Upper lobe of right lung (tissue), 1 donor: ENCODE data around the gene TSNAXIP1. TPM values are rescaled to one million over a fixed set of nuclear protein-coding genes. Genes with fewer than 3 reads are reported as not detected.

Experiments
- ATAC-seq: fragments of 200-7000 bp; cut with Tn5 transposase; one replicate; pipeline ENCODE4 v1.9.1; 2020; ENCODE audit warnings: mild to moderate bottlenecking, moderate library complexity
- DNase-seq: peaks from one replicate; pipeline ENCODE4 v3.0.0-alpha.2; 2020
- H3K27ac ChIP-seq: fragments of 200-600 bp; one replicate; pipeline ENCODE4 v1.8.0; 2022
- H3K27me3 ChIP-seq: fragments of 200-600 bp; one replicate; pipeline ENCODE4 v1.8.0; 2022; ENCODE audit warnings: mild to moderate bottlenecking
- H3K36me3 ChIP-seq: fragments of 200-600 bp; one replicate; pipeline ENCODE4 v1.8.0; 2022
- H3K4me1 ChIP-seq: fragments of 200-600 bp; one replicate; pipeline ENCODE4 v1.8.0; 2022
- H3K4me3 ChIP-seq: fragments of 200-600 bp; one replicate; pipeline ENCODE4 v1.8.0; 2022; ENCODE audit warnings: mild to moderate bottlenecking
- H3K9me3 ChIP-seq: fragments of 200-600 bp; one replicate; pipeline ENCODE4 v1.8.0; 2022
- CTCF ChIP-seq: fragments of 200-600 bp; IDR thresholded peaks from one replicate; pipeline ENCODE4 v1.8.0; 2022; ENCODE audit warnings: antibody characterized with exemption
- intact Hi-C: fragments of 100-400 bp; cut with DNase I; formaldehyde crosslinking; loops from one replicate; pipeline ENCODE4 v1.11.0; 2022
- total RNA-seq: library from RNA; stranded (reverse); fragmentation: NEBNext Ultra II Directional; extraction: Animal tissue kit (Norgen Biotek cat#: 25700); gene quantifications from one replicate; pipeline ENCODE4 v1.2.1, GENCODE V29; 2021
- donor health status: DM: no; HTN: yes; CAD: no; lungs with severe emphysema.

The TSNAXIP1 gene
- total RNA-seq, 1 donor from 2014 or later: 0.55 TPM

- intact Hi-C loops: no loop called here
- no peaks in the 10 kb centered on the region for H3K27me3 ChIP-seq
- H3K4me3 ChIP-seq: no peak overlapping the region
- no peaks in the 10 kb centered on the region for H3K36me3 ChIP-seq
- ATAC-seq (peak; percentile 20), DNase-seq (no peak)
- peaks cover 3% of the 10 kb centered on the region for H3K4me1 ChIP-seq
- no peaks in the 10 kb centered on the region for H3K9me3 ChIP-seq
- H3K27ac ChIP-seq: no peak overlapping the region
- TF ChIP-seq CTCF: no peak
Observed at GRCh38 chr16:67779256-67780014, 27.3 kb upstream of the TSNAXIP1 start.

GRCh38 chr16:67780847-67781564 is 25.7 kb upstream of the TSNAXIP1 start:
- Histone ChIP-seq H3K27me3 (no peaks in the 10 kb centered on the region), H3K9me3 (no peaks in the 10 kb centered on the region), H3K4me1 (no peaks in the 10 kb centered on the region), H3K36me3 (no peaks in the 10 kb centered on the region), H3K27ac (no peak overlapping the region), H3K4me3 (no peak overlapping the region)
- no peak for TF ChIP-seq CTCF
- DNase-seq: no peak
- intact Hi-C loops: no loop called here
- no peak for ATAC-seq

DNA sequence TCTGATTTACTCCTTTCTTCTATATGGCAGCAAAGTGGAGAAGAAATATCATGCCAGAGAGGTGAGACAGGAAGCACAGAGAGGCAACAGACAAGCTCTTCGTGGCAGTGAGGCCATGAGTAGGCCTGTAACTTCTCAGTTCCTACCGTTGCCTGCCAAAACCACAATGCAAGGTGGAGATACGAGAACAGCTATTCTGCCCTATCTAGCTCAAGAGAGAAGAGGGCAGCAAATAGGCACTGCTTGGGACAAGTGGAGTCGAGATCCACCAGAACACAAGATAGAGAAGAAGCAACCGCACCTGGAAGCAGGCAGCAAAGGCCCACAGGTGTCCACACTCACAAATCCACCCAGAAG is 25.1 kb upstream of the TSNAXIP1 start:
- ATAC-seq (no peak), DNase-seq (no peak)
- no peak overlapping the region for H3K27ac ChIP-seq
- H3K27me3 ChIP-seq: no peaks in the 10 kb centered on the region
- no peaks in the 10 kb centered on the region for H3K4me1 ChIP-seq
- no peaks in the 10 kb centered on the region for H3K9me3 ChIP-seq
- TF ChIP-seq CTCF: no peak
- intact Hi-C loops: no loop called here
- H3K4me3 ChIP-seq: no peak overlapping the region
- H3K36me3 ChIP-seq: no peaks in the 10 kb centered on the region

GRCh38 chr16:67782567-67783352 is 23.9 kb upstream of the TSNAXIP1 start:
- H3K4me3 ChIP-seq: no peak overlapping the region
- DNase-seq: no peak
- ATAC-seq: peak; percentile 56

DNA sequence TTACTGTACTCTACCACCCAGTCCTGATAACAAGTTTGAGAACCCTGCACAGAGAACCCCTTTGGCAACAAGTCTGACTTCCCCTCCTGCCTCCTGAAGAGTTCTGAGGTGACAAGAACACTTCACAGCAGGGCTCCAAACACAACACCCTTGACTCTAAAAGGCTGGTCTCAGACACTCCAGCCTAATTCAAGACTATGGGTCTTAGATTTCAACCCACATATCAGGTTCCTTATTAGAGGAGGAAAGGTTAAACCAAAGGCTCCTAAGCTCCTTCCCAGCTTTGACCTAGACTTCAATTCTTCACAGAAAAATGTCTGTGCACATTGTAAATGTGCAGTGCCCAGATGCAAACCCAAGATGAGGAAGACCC is 23.4 kb upstream of the TSNAXIP1 start:
- no peak for TF ChIP-seq CTCF
- DNase-seq: no peak
- Histone ChIP-seq H3K27me3 (no peaks in the 10 kb centered on the region), H3K27ac (no peak overlapping the region), H3K4me1 (no peaks in the 10 kb centered on the region), H3K36me3 (no peaks in the 10 kb centered on the region), H3K4me3 (no peak overlapping the region), H3K9me3 (no peaks in the 10 kb centered on the region)
- intact Hi-C loops: no loop called here
- ATAC-seq: peak; percentile 29

More at GRCh38 chr16:67782567-67783352, 23.9 kb upstream of the TSNAXIP1 start:
- H3K27ac ChIP-seq: no peak overlapping the region
- no peaks in the 10 kb centered on the region for H3K36me3 ChIP-seq
- intact Hi-C loops: no loop called here
- H3K9me3 ChIP-seq: no peaks in the 10 kb centered on the region
- H3K4me1 ChIP-seq: no peaks in the 10 kb centered on the region
- TF ChIP-seq CTCF: no peak
- H3K27me3 ChIP-seq: no peaks in the 10 kb centered on the region
